HG03558 (cell line): ENCODE measurements around the gene NKAIN4.

ENCODE experiments used
- ATAC-seq: cut with Tn5 transposase; IDR thresholded peaks from one replicate; pipeline ENCODE4 v1.9.1; 2021; ENCODE audit warnings: moderate number of reproducible peaks; ENCODE audit not compliant: unreplicated experiment; ENCODE audit errors: extremely low read depth

The NKAIN4 gene

GRCh38 chr20:63289311-63290135, 35.3 kb upstream of the NKAIN4 start:
- no peak for ATAC-seq

GRCh38 chr20:63288581-63289251, 34.5 kb upstream of the NKAIN4 start:
- no peak for ATAC-seq

GRCh38 chr20:63287697-63288580, 33.7 kb upstream of the NKAIN4 start:
- ATAC-seq: no peak

GRCh38 chr20:63286781-63287696, 32.8 kb upstream of the NKAIN4 start:
- no peak for ATAC-seq

- no peak for ATAC-seq
These were observed 31.7 kb upstream of the NKAIN4 start for GRCh38 chr20:63285636-63286615.

- no peak for ATAC-seq
These were observed 30.8 kb upstream of the NKAIN4 start for GRCh38 chr20:63284981-63285524.

GRCh38 chr20:63284544-63284949, 30.3 kb upstream of the NKAIN4 start:
- no peak for ATAC-seq

- no peak for ATAC-seq
These were observed 29.8 kb upstream of the NKAIN4 start for GRCh38 chr20:63284083-63284440.

GRCh38 chr20:63283397-63284082, 29.3 kb upstream of the NKAIN4 start:
- ATAC-seq: no peak

GRCh38 chr20:63282946-63283345, 28.7 kb upstream of the NKAIN4 start:
- no peak for ATAC-seq

GRCh38 chr20:63281742-63282665, 27.7 kb upstream of the NKAIN4 start:
- no peak for ATAC-seq

GRCh38 chr20:63280929-63281545, 26.8 kb upstream of the NKAIN4 start:
- no peak for ATAC-seq

GRCh38 chr20:63280371-63280770, 26.1 kb upstream of the NKAIN4 start:
- ATAC-seq: no peak

- no peak for ATAC-seq
These were observed 25.7 kb upstream of the NKAIN4 start for GRCh38 chr20:63279931-63280330.

- ATAC-seq: no peak
These were observed 24.4 kb upstream of the NKAIN4 start for GRCh38 chr20:63278661-63279060.
